Upper lobe of right lung (tissue), 1 donor: ENCODE results near the gene KANK2. TPM values are rescaled to one million over a fixed set of nuclear protein-coding genes. Genes with fewer than 3 reads are reported as not detected.
A peak's percentile ranks its signal among the peaks of the same experiment; 100 is the strongest.

Experiments used
- ATAC-seq: fragments of 200-7000 bp; cut with Tn5 transposase; one replicate; pipeline ENCODE4 v1.9.1; 2020; ENCODE audit warnings: mild to moderate bottlenecking, moderate library complexity
- DNase-seq: peaks from one replicate; pipeline ENCODE4 v3.0.0-alpha.2; 2020
- H3K27ac ChIP-seq: fragments of 200-600 bp; one replicate; pipeline ENCODE4 v1.8.0; 2022
- H3K27me3 ChIP-seq: fragments of 200-600 bp; one replicate; pipeline ENCODE4 v1.8.0; 2022; ENCODE audit warnings: mild to moderate bottlenecking
- H3K36me3 ChIP-seq: fragments of 200-600 bp; one replicate; pipeline ENCODE4 v1.8.0; 2022
- H3K4me1 ChIP-seq: fragments of 200-600 bp; one replicate; pipeline ENCODE4 v1.8.0; 2022
- H3K4me3 ChIP-seq: fragments of 200-600 bp; one replicate; pipeline ENCODE4 v1.8.0; 2022; ENCODE audit warnings: mild to moderate bottlenecking
- H3K9me3 ChIP-seq: fragments of 200-600 bp; one replicate; pipeline ENCODE4 v1.8.0; 2022
- CTCF ChIP-seq: fragments of 200-600 bp; IDR thresholded peaks from one replicate; pipeline ENCODE4 v1.8.0; 2022; ENCODE audit warnings: antibody characterized with exemption
- intact Hi-C: fragments of 100-400 bp; cut with DNase I; formaldehyde crosslinking; loops from one replicate; pipeline ENCODE4 v1.11.0; 2022
- total RNA-seq: library from RNA; stranded (reverse); fragmentation: NEBNext Ultra II Directional; extraction: Animal tissue kit (Norgen Biotek cat#: 25700); gene quantifications from one replicate; pipeline ENCODE4 v1.2.1, GENCODE V29; 2021
- donor health status: DM: no; HTN: yes; CAD: no; lungs with severe emphysema.

Gene KANK2
- total RNA-seq, 1 donor from 2014 or later, result 268 TPM

- no peak for TF ChIP-seq CTCF
- ATAC-seq (no peak), DNase-seq (no peak)
- Histone ChIP-seq H3K9me3 (no peaks in the 10 kb centered on the region), H3K4me3 (no peak overlapping the region), H3K27me3 (no peaks in the 10 kb centered on the region), H3K27ac (no peak overlapping the region), H3K4me1 (peaks cover 4% of the 10 kb centered on the region), H3K36me3 (peaks cover 97% of the 10 kb centered on the region)
- intact Hi-C loops, result no loop called here
These were observed 23.7 kb downstream of the KANK2 start for GRCh38 chr19:11173516-11174155.

DNA sequence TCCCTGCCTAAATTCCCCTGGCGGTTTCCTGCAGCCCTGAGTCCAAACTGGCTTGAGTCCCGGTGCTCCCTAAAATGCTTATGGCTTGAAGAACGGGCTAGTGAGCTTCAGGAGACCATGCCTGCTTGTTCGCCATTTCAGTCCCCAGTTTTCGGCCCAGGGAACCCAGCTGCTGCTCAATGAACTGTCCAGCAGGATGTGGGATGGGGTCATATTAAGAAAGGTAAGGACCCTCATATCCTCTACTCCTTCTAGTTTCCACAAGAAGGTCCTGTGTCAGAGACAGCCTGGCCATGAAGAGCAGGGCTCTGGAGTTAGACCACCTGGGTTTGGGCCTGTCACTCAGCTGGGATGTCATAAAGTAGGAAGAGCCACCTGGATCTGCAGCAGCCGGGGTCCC lies 24.8 kb downstream of the KANK2 start:
- no peaks in the 10 kb centered on the region for H3K27me3 ChIP-seq
- ATAC-seq (no peak), DNase-seq (no peak)
- H3K4me3 ChIP-seq, result no peak overlapping the region
- H3K36me3 ChIP-seq, result peaks cover 94% of the 10 kb centered on the region
- H3K9me3 ChIP-seq, result no peaks in the 10 kb centered on the region
- intact Hi-C loops, result no loop called here
- no peak overlapping the region for H3K27ac ChIP-seq
- H3K4me1 ChIP-seq, result peaks cover 4% of the 10 kb centered on the region
- no peak for TF ChIP-seq CTCF

DNA sequence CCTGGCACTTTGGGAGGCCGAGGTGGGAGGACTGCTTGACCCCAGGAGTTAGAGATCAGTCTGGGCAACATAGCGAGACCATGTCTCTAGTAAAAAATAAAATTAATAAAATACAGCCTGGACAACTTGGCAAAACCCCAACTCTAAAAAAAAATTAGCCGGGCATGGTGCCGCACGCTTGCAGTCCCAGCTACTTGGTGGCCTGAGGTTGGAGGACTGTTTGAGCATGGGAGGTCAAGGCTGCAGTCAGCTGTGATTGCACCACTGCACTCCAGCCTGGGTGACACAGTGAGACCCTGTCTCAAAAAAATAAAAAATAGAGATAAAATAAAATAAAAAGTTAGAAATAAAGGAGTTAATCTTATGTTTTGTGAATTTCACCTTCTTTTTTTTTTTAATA lies 26.2 kb downstream of the KANK2 start:
- H3K9me3 ChIP-seq, result no peaks in the 10 kb centered on the region
- peaks cover 5% of the 10 kb centered on the region for H3K4me1 ChIP-seq
- peak overlapping the region; percentile 13 for H3K27ac ChIP-seq
- ATAC-seq, result no peak
- DNase-seq, result no peak
- peaks cover 94% of the 10 kb centered on the region for H3K36me3 ChIP-seq
- no peak overlapping the region for H3K4me3 ChIP-seq
- H3K27me3 ChIP-seq, result no peaks in the 10 kb centered on the region
- intact Hi-C loops, result no loop called here
- no peak for TF ChIP-seq CTCF

GRCh38 chr19:11169896-11170678 lies 27.3 kb downstream of the KANK2 start:
- peaks cover 89% of the 10 kb centered on the region for H3K36me3 ChIP-seq
- intact Hi-C loops, result no loop called here
- H3K27me3 ChIP-seq, result no peaks in the 10 kb centered on the region
- ATAC-seq, result peak; percentile 7
- peaks cover 15% of the 10 kb centered on the region for H3K4me1 ChIP-seq
- DNase-seq, result no peak
- no peak overlapping the region for H3K4me3 ChIP-seq
- no peaks in the 10 kb centered on the region for H3K9me3 ChIP-seq
- H3K27ac ChIP-seq, result peak overlapping the region; percentile 13
- TF ChIP-seq CTCF, result no peak

- Histone ChIP-seq H3K27ac (no peak overlapping the region), H3K4me1 (peaks cover 24% of the 10 kb centered on the region), H3K9me3 (no peaks in the 10 kb centered on the region), H3K36me3 (peaks cover 74% of the 10 kb centered on the region), H3K4me3 (no peak overlapping the region), H3K27me3 (no peaks in the 10 kb centered on the region)
- ATAC-seq, result no peak
- TF ChIP-seq CTCF, result no peak
- intact Hi-C loops, result no loop called here
- no peak for DNase-seq
These were observed 28.8 kb downstream of the KANK2 start for GRCh38 chr19:11168568-11168967.
